NCI-H82 treated with DMSO at 0.1 percent for 48 hours (cell line): ENCODE data around the gene SH3PXD2A.
"Not testable (repeated sequence)": the region's sequence is repeated elsewhere in the genome, so short reads cannot be mapped to it uniquely, and the experiment has no call there.

Source experiments
- DNase-seq: peaks from one replicate; lab custom pipeline; 2025; ENCODE audit not compliant: unreplicated experiment; lab: John Stamatoyannopoulos, UW

The SH3PXD2A gene

GRCh38 chr10:103652599-103653281 is 202.6 kb downstream of the SH3PXD2A start:
- no peak for DNase-seq

- no peak for DNase-seq
Observed at GRCh38 chr10:103651783-103652476, 203.4 kb downstream of the SH3PXD2A start.

- DNase-seq: no peak
Observed at GRCh38 chr10:103651333-103651732, 204.0 kb downstream of the SH3PXD2A start.

- no peak for DNase-seq
Observed at GRCh38 chr10:103649654-103650423, 205.5 kb downstream of the SH3PXD2A start.

GRCh38 chr10:103648636-103649532 is 206.5 kb downstream of the SH3PXD2A start:
- no peak for DNase-seq

GRCh38 chr10:103648251-103648635 is 207.1 kb downstream of the SH3PXD2A start:
- no peak for DNase-seq

- DNase-seq: no peak
Observed at GRCh38 chr10:103646304-103646703, 209.1 kb downstream of the SH3PXD2A start.

GRCh38 chr10:103645141-103646054 is 210.0 kb downstream of the SH3PXD2A start:
- DNase-seq: no peak

GRCh38 chr10:103643381-103643780 is 212.0 kb downstream of the SH3PXD2A start:
- no peak for DNase-seq

- no peak for DNase-seq
Observed at GRCh38 chr10:103641326-103641725, 214.1 kb downstream of the SH3PXD2A start.

GRCh38 chr10:103640436-103641181 is 214.8 kb downstream of the SH3PXD2A start:
- peak; percentile 83 for DNase-seq

- DNase-seq: no peak
Observed at GRCh38 chr10:103638948-103639347, 216.4 kb downstream of the SH3PXD2A start.

- no peak for DNase-seq
Observed at GRCh38 chr10:103637927-103638557, 217.3 kb downstream of the SH3PXD2A start.

- no peak for DNase-seq
Observed at GRCh38 chr10:103637011-103637410, 218.4 kb downstream of the SH3PXD2A start.

GRCh38 chr10:103636492-103636891 is 218.9 kb downstream of the SH3PXD2A start:
- peak; percentile 45 for DNase-seq

GRCh38 chr10:103635580-103635979 is 219.8 kb downstream of the SH3PXD2A start:
- DNase-seq: no peak

- no peak for DNase-seq
Observed at GRCh38 chr10:103633846-103634245, 221.5 kb downstream of the SH3PXD2A start.

GRCh38 chr10:103632871-103633270 is 222.5 kb downstream of the SH3PXD2A start:
- DNase-seq: not testable (repeated sequence)

- DNase-seq: no peak
Observed at GRCh38 chr10:103632247-103632642, 223.1 kb downstream of the SH3PXD2A start.
